ENCODE results near the gene AQR. TPM values are rescaled to one million over a fixed set of nuclear protein-coding genes. Genes with fewer than 3 reads are reported as not detected.
"Not testable (repeated sequence)": the region's sequence is repeated elsewhere in the genome, so short reads cannot be mapped to it uniquely, and the experiment has no call there.

The AQR gene
- total and polyA plus RNA-seq, 2 of the 8 experiments (the other 6 are each of a cell fraction or from before 2014, with no cell fraction given), result 34.5 to 57.6 TPM

- TF ChIP-seq ATF2 (IDR thresholded peaks at IDR 0.05; ENCODE audit: low read length) (no peak), ASH2L (IDR thresholded peaks at IDR 0.05; ENCODE audit: low read length) (no peak), E2F6 (IDR thresholded peaks at IDR 0.05) (no peak), MAFK (IDR thresholded peaks at IDR 0.05; ENCODE audit: low read depth, low read length) (no peak)
These were observed 36.0 kb downstream of the AQR start (continued) for GRCh38 chr15:34933432-34933975.

GRCh38 chr15:34928349-34928748 is 41.2 kb downstream of the AQR start:
- H3K79me2 ChIP-seq (ENCODE audit: control insufficient read depth in 1 of 2, insufficient read depth in 2 of 2, low read length in 2 of 2); H3K56ac ChIP-seq (replicated peaks; ENCODE audit: insufficient read length, low read depth, low read length); H3K9ac ChIP-seq (replicated peaks in 1 of 4; ENCODE audit: extremely low read depth in 1 of 4, low read depth in 3 of 4, low read length in 3 of 4); H3K18ac ChIP-seq (ENCODE audit: extremely low read depth, low read length); H2BK20ac ChIP-seq (ENCODE audit: low read length); H2AFZ ChIP-seq (ENCODE audit: low read length); H3K9me3 ChIP-seq (ENCODE audit: insufficient read depth in 2 of 2, low read depth in 1 of 2, low read length in 1 of 2); H3K79me1 ChIP-seq (ENCODE audit: low read depth, low read length); H3K23me2 ChIP-seq (ENCODE audit: low read depth, low read length); DNase-seq (ENCODE audit: low read depth in 1 of 2, low spot score in 2 of 2); H4K8ac ChIP-seq (ENCODE audit: extremely low read depth, insufficient read depth, low read length); H3K27me3 ChIP-seq (replicated peaks in 1 of 4; ENCODE audit: control insufficient read depth in 3 of 4, extremely low read depth in 1 of 4, insufficient read depth in 3 of 4, low read length in 3 of 4); H3K27ac ChIP-seq (ENCODE audit: low read depth, low read length); H3K14ac ChIP-seq (ENCODE audit: insufficient read length); H4K91ac ChIP-seq (replicated peaks; ENCODE audit: insufficient read length, low read length); H2BK12ac ChIP-seq (ENCODE audit: low read depth, low read length); H2BK15ac ChIP-seq (ENCODE audit: low read length); H2BK120ac ChIP-seq (replicated peaks; ENCODE audit: low read depth, low read length); FAIRE-seq; H2BK5ac ChIP-seq (ENCODE audit: low read depth, low read length); H4K5ac ChIP-seq (ENCODE audit: insufficient read length, low read depth, low read length); H3K4me1 ChIP-seq (replicated peaks in 1 of 4; ENCODE audit: control insufficient read depth in 3 of 4, insufficient read depth in 4 of 4, low read length in 3 of 4); H3K4me2 ChIP-seq (ENCODE audit: insufficient read depth in 1 of 2, low read depth in 2 of 2, low read length in 2 of 2); H3K4ac ChIP-seq (replicated peaks; ENCODE audit: insufficient read length, low read depth, low read length); H4K20me1 ChIP-seq (replicated peaks in 1 of 2; ENCODE audit: control insufficient read depth in 1 of 2, insufficient read depth in 2 of 2, low read length in 2 of 2); H3K4me3 ChIP-seq (ENCODE audit: extremely low read depth in 1 of 4, insufficient read depth in 2 of 4, low read depth in 3 of 4, low read length in 4 of 4); H3K23ac ChIP-seq (ENCODE audit: insufficient read length); H2AK5ac ChIP-seq (ENCODE audit: low read depth, low read length): not testable (repeated sequence)
- ChIA-PET POLR2A (ENCODE audit: partially characterized antibody) (interaction anchor here (1.0 kb wide), 1 partner anchor 11 kb away, joined by 3 read pairs; no protein-coding TSS in a partner anchor), CTCF (ENCODE audit: partially characterized antibody) (interaction anchor here (1.1 kb wide), 1 partner anchor 42 kb away, joined by 3 read pairs; no protein-coding TSS in a partner anchor)
- peaks cover 5 to 51% (median 27%) of the 10 kb centered on the region in 4 experiments; a peak in 7 of 8 replicates for H3K36me3 ChIP-seq (ENCODE audit: control insufficient read depth in 2 of 4, insufficient read depth in 4 of 4, low read length in 3 of 4)
- 94% methylated on average over 6 of the region's 6 CpGs; no CpG with 5 or more reads in 1 of the 2 experiments for WGBS, 2 experiments (ENCODE audit: extremely low coverage in 1 of 2, insufficient coverage in 1 of 2, insufficient read length in 1 of 2, insufficient replicate concordance in 2 of 2, low coverage in 1 of 2, low lambda C conversion rate in 2 of 2, missing lambda C conversion rate in 1 of 2)
